Ishikawa (cell line): ENCODE results near the gene HTR1D.

Experiments used
- EGR1 ChIP-seq: IDR thresholded peaks from 2 replicates; pipeline ENCODE4 v1.6.1; 2012
- EP300 ChIP-seq: IDR thresholded peaks from 2 replicates; pipeline ENCODE4 v1.6.1; 2012; ENCODE audit warnings: borderline replicate concordance
- RAD21 ChIP-seq: IDR thresholded peaks from 2 replicates; pipeline ENCODE4 v1.6.1; 2012; ENCODE audit warnings: low read depth
- TAF1 ChIP-seq: IDR thresholded peaks from 2 replicates; pipeline ENCODE4 v1.6.1; 2012; ENCODE audit warnings: low read depth, mild to moderate bottlenecking
- TF ChIP-seq, protein P1 (sequence below): IDR thresholded peaks from 2 replicates; pipeline ENCODE4 v1.6.1; 2012

DNA sequence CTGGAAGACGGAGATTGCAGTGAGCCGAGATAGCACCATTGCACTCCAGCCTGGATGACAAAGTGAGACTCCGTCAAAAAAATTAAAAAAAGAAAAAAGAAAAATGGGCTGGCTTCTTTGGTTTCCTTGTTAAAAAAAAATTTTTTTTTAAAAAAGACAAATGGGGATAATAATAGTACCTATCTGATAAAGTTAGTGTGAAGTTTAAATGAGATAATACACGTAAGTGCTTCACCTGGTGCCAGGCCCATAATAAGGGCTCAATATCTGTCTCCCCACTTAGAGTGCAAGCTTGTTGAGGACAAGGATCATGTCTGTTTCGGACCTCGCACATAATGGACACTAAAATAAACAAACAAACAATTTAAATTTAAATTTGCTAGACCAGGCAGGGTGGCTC lies 30.0 kb upstream of the HTR1D start:
- TF ChIP-seq EGR1 (no peak), EP300 (no peak), TAF1 (no peak), RAD21 (no peak)
- TF ChIP-seq, protein P1, sequence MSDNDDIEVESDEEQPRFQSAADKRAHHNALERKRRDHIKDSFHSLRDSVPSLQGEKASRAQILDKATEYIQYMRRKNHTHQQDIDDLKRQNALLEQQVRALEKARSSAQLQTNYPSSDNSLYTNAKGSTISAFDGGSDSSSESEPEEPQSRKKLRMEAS = no peak
